HepG2 (cell line): ENCODE measurements around the gene TMEM132D. TPM values are rescaled to one million over a fixed set of nuclear protein-coding genes. Genes with fewer than 3 reads are reported as not detected.

Experiments used
- ATAC-seq: fragments of 200-7000 bp; cut with Tn5 transposase; 3 replicates; pipeline ENCODE4 v1.9.1; 2020; ENCODE audit warnings: mild to moderate bottlenecking, moderate library complexity
- BruUV-seq: library from RNA; stranded (reverse); fragments of 400-500 nt; replicated peaks from 2 replicates; lab custom pipeline; 2021; lab: Mats Ljungman, UMichigan
- CTCF ChIA-PET: fragments of 300-600 bp; formaldehyde crosslinking; extraction: SDS; loops from one replicate; lab custom pipeline; 2021; ENCODE audit warnings: low total read pairs, inconsistent platforms, low intra/inter-chr PET ratio; lab: Yijun Ruan, JAX
- POLR2A ChIA-PET: fragments of 350-600 bp; sonication (Branson Sonifier 250); formaldehyde crosslinking; loops from one replicate; lab custom pipeline; 2020; ENCODE audit warnings: antibody characterized with exemption, inconsistent platforms; lab: Yijun Ruan, JAX
- DNase-seq: peaks from one replicate; pipeline ENCODE4 v3.0.0-alpha.2; 2015; ENCODE audit warnings: low spot score
- FAIRE-seq: peaks from 3 replicates; lab custom pipeline; 2011; peaks lifted over from hg19 to GRCh38; lab: Jason Lieb, UNC
- H2AFZ ChIP-seq: one replicate; pipeline ENCODE4 v1.6.1; 2011; ENCODE audit warnings: low read length, inconsistent platforms
- H3K27ac ChIP-seq: fragments of 300-600 bp; 3 replicates; pipeline ENCODE4 v1.8.0; 2011; ENCODE audit warnings: mixed run types, mild to moderate bottlenecking, mixed read lengths, low read length, inconsistent platforms; ENCODE audit not compliant: insufficient read depth; ENCODE audit errors: extremely low read length
- H3K27me3 ChIP-seq, 2 experiments: fragments of 200-600 bp in 1 of 2; 2 replicates in 1 of 2; 3 replicates in 1 of 2; pipeline versions ENCODE4 v1.6.0 to v1.8.0; 2011; ENCODE audit warnings: low read length in 2 of 2, mild to moderate bottlenecking in 2 of 2, moderate library complexity in 2 of 2, inconsistent platforms in 1 of 2; ENCODE audit not compliant: insufficient read depth in 2 of 2, control insufficient read depth in 1 of 2
- H3K36me3 ChIP-seq, 2 experiments: fragments of 200-600 bp in 1 of 2; replicated peaks in 1 of 2; 2 replicates in 1 of 2; 3 replicates in 1 of 2; pipeline versions ENCODE4 v1.5.1 to v1.8.0; 2011; ENCODE audit warnings: low read length in 2 of 2, inconsistent platforms in 1 of 2; ENCODE audit not compliant: insufficient read depth in 2 of 2, control insufficient read depth in 1 of 2
- H3K4me1 ChIP-seq: 2 replicates; pipeline ENCODE4 v1.5.1; 2012; ENCODE audit warnings: low read length, inconsistent platforms; ENCODE audit not compliant: insufficient read depth
- H3K4me2 ChIP-seq: 2 replicates; pipeline ENCODE4 v1.6.0; 2011; ENCODE audit warnings: low read depth, low read length, inconsistent platforms
- H3K4me3 ChIP-seq, 3 experiments: fragments of 200-600 bp in 1 of 3; sonication (generic), shearing (Covaris generic) in 1 of 3; replicated peaks in 1 of 3; 2 replicates each; pipeline ENCODE4 v1.5.1; 2011 to 2016; ENCODE audit warnings: low read length in 3 of 3, inconsistent platforms in 2 of 3, low read depth in 2 of 3, mild to moderate bottlenecking in 2 of 3, control low read depth in 1 of 3, mixed read lengths in 1 of 3; ENCODE audit not compliant: insufficient read depth in 1 of 3
- H3K79me2 ChIP-seq: one replicate; pipeline ENCODE4 v1.6.1; 2011; ENCODE audit warnings: low read length, inconsistent platforms; ENCODE audit not compliant: insufficient read depth
- H3K9ac ChIP-seq: 2 replicates; pipeline ENCODE4 v1.6.0; 2011; ENCODE audit warnings: mild to moderate bottlenecking, low read depth, low read length, inconsistent platforms; ENCODE audit not compliant: insufficient read depth
- H3K9me3 ChIP-seq: 2 replicates; pipeline ENCODE4 v1.5.1; 2012; ENCODE audit warnings: mild to moderate bottlenecking, low read length
- H4K20me1 ChIP-seq: 2 replicates; pipeline ENCODE4 v1.6.0; 2011; ENCODE audit warnings: inconsistent platforms, mild to moderate bottlenecking, low read length, moderate library complexity; ENCODE audit not compliant: insufficient read depth
- ATF7 ChIP-seq, 2 experiments: fragments of 450-650 bp in 1 of 2; sonication (generic) in 1 of 2; formaldehyde crosslinking in 1 of 2; IDR thresholded peaks; 2 replicates each; pipeline versions ENCODE4 v1.4.0 to v1.6.1; 2016 to 2020; ENCODE audit warnings: antibody characterized with exemption in 1 of 2, mild to moderate bottlenecking in 1 of 2, missing genetic modification reagents in 1 of 2
- BHLHE40 ChIP-seq: IDR thresholded peaks from 2 replicates; pipeline ENCODE4 v1.6.1; 2011; ENCODE audit warnings: low read length, improper control_type of control experiment
- FOSL1 ChIP-seq: sonication (generic); formaldehyde crosslinking; IDR thresholded peaks from 2 replicates; pipeline ENCODE4 v1.9.0; 2021; ENCODE audit warnings: missing genetic modification reagents, borderline replicate concordance
- FOXO1 ChIP-seq: sonication (generic); formaldehyde crosslinking; IDR thresholded peaks from 2 replicates; pipeline ENCODE4 v1.4.0; 2020; ENCODE audit warnings: missing genetic modification reagents
- HCFC1 ChIP-seq: fragments of 150-350 bp; IDR thresholded peaks from 2 replicates; pipeline ENCODE4 v1.6.1; 2014; ENCODE audit warnings: low read depth, low read length
- NFE2L2 ChIP-seq: fragments of 150-350 bp; IDR thresholded peaks from 2 replicates; pipeline ENCODE4 v1.6.1; 2014; ENCODE audit warnings: low read length
- SRSF4 ChIP-seq: fragments of 200-400 bp; formaldehyde crosslinking; IDR thresholded peaks from one replicate; pipeline ENCODE4 v1.6.1; 2018; ENCODE audit warnings: mild to moderate bottlenecking, low read depth, low read length, moderate library complexity; ENCODE audit not compliant: poor library complexity, severe bottlenecking
- THAP11 ChIP-seq: IDR thresholded peaks from 2 replicates; pipeline ENCODE4 v1.6.1; 2016; ENCODE audit warnings: missing biosample characterization, missing genetic modification reagents
- THYN1 ChIP-seq: sonication (generic); formaldehyde crosslinking; IDR thresholded peaks from 2 replicates; pipeline ENCODE4 v1.8.1; 2023; ENCODE audit warnings: low read depth, mild to moderate bottlenecking, moderate library complexity, missing genetic modification reagents, borderline replicate concordance
- ZFP36L1 ChIP-seq: sonication (generic); formaldehyde crosslinking; IDR thresholded peaks from 2 replicates; pipeline ENCODE4 v1.8.0; 2022; ENCODE audit warnings: mild to moderate bottlenecking, missing genetic modification reagents, moderate library complexity
- ZNF207 ChIP-seq: fragments of 450-650 bp; IDR thresholded peaks from 2 replicates; pipeline ENCODE4 v1.6.1; 2016; ENCODE audit warnings: antibody characterized with exemption, borderline replicate concordance
- ZNF24 ChIP-seq: fragments of 450-650 bp; IDR thresholded peaks from 2 replicates; pipeline ENCODE4 v1.6.1; 2017; ENCODE audit warnings: antibody characterized with exemption, mild to moderate bottlenecking
- ZNF451 ChIP-seq: sonication (generic); formaldehyde crosslinking; IDR thresholded peaks from 2 replicates; pipeline ENCODE4 v1.5.0; 2020; ENCODE audit warnings: mild to moderate bottlenecking, missing genetic modification reagents
- ZNF567 ChIP-seq: sonication (generic); formaldehyde crosslinking; IDR thresholded peaks from 2 replicates; pipeline ENCODE4 v1.8.1; 2023; ENCODE audit warnings: mild to moderate bottlenecking, missing genetic modification reagents, borderline replicate concordance
- WGBS: methylation state at CpG from one replicate; pipeline ENCODE4 v1.1.6; 2017; ENCODE audit warnings: low lambda C conversion rate; 5-methylcytosine and 5-hydroxymethylcytosine counted together
- in situ Hi-C: cut with HindIII; loops from 2 replicates; pipeline ENCODE4 v1.10.0; 2017; ENCODE audit warnings: low pct_unique_long_range_greater_than_20kb; ENCODE audit not compliant: extremely low pct_ligation_motif_present
- intact Hi-C: fragments of 100-400 bp; cut with micrococcal nuclease; formaldehyde crosslinking; loops from one replicate; pipeline ENCODE4 v1.10.0; 2022; ENCODE audit not compliant: unreplicated experiment
- polyA plus RNA-seq, 8 experiments: library from polyadenylated mRNA; depleted of rRNA in 3 of 8; stranded (reverse) in 7 of 8; unstranded in 1 of 8; fragments of >200 nt; fragmentation: Illumina TruSeq in 4 of 8; extraction: Trizol in 4 of 8; gene quantifications; 2 replicates each; pipeline versions ENCODE4 v1.2.1 to v1.2.3, GENCODE V29; 2011 to 2016; ENCODE audit warnings: low read depth in 4 of 8, missing spikeins in 1 of 8, mixed read lengths in 1 of 8; ENCODE audit not compliant: insufficient read depth in 1 of 8
- total RNA-seq, 5 experiments: library from RNA; depleted of rRNA; stranded (reverse); fragments of >200 nt; fragmentation: Illumina TruSeq; extraction: Trizol; gene quantifications; 2 replicates each; pipeline ENCODE4 v1.2.3, GENCODE V29; 2016; ENCODE audit warnings: low read depth in 1 of 5
- TF ChIP-seq, protein P1 (sequence below): sonication (generic); formaldehyde crosslinking; IDR thresholded peaks from 2 replicates; pipeline ENCODE4 v1.4.0; 2020; ENCODE audit warnings: missing genetic modification reagents, borderline replicate concordance
- TF ChIP-seq, protein P2 (sequence below): sonication (generic); formaldehyde crosslinking; IDR thresholded peaks from 2 replicates; pipeline ENCODE4 v1.4.0; 2020; ENCODE audit warnings: missing genetic modification reagents
- TF ChIP-seq, protein P3 (sequence below): sonication (generic); formaldehyde crosslinking; IDR thresholded peaks from 2 replicates; pipeline ENCODE4 v1.8.1; 2023; ENCODE audit warnings: mild to moderate bottlenecking, inconsistent platforms, moderate library complexity, missing genetic modification reagents, borderline replicate concordance

TMEM132D gene
- total and polyA plus RNA-seq, 2 of the 13 experiments (the other 11 are each of a cell fraction or from before 2014, with no cell fraction given) = not detected

DNA sequence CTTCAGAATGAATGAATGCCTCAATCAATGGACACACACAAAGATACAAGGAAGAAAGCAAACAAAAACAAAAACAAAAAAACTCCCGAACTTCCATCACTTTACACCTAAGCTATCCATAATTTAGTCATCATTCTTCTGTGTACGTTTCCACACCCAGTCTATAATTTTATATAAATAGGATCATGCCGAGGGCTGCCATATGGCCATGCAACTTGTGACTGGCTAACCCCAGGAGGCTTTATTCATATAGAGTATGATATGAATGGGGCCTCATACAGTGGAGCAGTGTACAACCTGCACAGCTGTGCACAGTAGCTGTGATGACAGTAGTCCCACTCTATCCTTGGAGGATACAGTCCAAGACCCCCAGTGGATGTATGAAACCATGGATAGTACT is 365.7 kb downstream of the TMEM132D start:
- Histone ChIP-seq H3K4me1 (no peaks in the 10 kb centered on the region), H3K9ac (no peak overlapping the region), H3K79me2 (no peaks in the 10 kb centered on the region), H3K4me2 (no peak overlapping the region), H3K9me3 (no peaks in the 10 kb centered on the region), H3K36me3 (no peaks in the 10 kb centered on the region), H3K4me3 (no peak overlapping the region), H4K20me1 (no peaks in the 10 kb centered on the region), H3K27ac (no peak overlapping the region), H3K27me3 (no peaks in the 10 kb centered on the region), H2AFZ (no peak overlapping the region)
- DNase-seq = no peak
- FAIRE-seq = no peak
- ChIA-PET CTCF (no interaction called here), POLR2A (no interaction called here)
- intact Hi-C loops = no loop called here
- no peak for ATAC-seq
- no TSS peak for BruUV-seq
- TF ChIP-seq FOXO1 (no peak), NFE2L2 (no peak), SRSF4 (no peak), THAP11 (CRISPR knock-in tag) (no peak), BHLHE40 (no peak), ATF7 (IDR thresholded peaks at IDR 0.05) (no peak), ATF7 (CRISPR knock-in tag; IDR thresholded peaks at IDR 0.05) (no peak), ZNF451 (CRISPR knock-in tag) (no peak), THYN1 (no peak), ZFP36L1 (CRISPR knock-in tag) (no peak), HCFC1 (no peak), ZNF207 (no peak), ZNF24 (no peak), ZNF567 (no peak), FOSL1 (no peak)
- TF ChIP-seq, protein P1, sequence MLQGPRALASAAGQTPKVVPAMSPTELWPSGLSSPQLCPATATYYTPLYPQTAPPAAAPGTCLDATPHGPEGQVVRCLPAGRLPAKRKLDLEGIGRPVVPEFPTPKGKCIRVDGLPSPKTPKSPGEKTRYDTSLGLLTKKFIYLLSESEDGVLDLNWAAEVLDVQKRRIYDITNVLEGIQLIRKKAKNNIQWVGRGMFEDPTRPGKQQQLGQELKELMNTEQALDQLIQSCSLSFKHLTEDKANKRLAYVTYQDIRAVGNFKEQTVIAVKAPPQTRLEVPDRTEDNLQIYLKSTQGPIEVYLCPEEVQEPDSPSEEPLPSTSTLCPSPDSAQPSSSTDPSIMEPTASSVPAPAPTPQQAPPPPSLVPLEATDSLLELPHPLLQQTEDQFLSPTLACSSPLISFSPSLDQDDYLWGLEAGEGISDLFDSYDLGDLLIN = no peak
- TF ChIP-seq, protein P2, sequence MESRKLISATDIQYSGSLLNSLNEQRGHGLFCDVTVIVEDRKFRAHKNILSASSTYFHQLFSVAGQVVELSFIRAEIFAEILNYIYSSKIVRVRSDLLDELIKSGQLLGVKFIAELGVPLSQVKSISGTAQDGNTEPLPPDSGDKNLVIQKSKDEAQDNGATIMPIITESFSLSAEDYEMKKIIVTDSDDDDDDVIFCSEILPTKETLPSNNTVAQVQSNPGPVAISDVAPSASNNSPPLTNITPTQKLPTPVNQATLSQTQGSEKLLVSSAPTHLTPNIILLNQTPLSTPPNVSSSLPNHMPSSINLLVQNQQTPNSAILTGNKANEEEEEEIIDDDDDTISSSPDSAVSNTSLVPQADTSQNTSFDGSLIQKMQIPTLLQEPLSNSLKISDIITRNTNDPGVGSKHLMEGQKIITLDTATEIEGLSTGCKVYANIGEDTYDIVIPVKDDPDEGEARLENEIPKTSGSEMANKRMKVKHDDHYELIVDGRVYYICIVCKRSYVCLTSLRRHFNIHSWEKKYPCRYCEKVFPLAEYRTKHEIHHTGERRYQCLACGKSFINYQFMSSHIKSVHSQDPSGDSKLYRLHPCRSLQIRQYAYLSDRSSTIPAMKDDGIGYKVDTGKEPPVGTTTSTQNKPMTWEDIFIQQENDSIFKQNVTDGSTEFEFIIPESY (CRISPR knock-in tag) = no peak
- TF ChIP-seq, protein P3, sequence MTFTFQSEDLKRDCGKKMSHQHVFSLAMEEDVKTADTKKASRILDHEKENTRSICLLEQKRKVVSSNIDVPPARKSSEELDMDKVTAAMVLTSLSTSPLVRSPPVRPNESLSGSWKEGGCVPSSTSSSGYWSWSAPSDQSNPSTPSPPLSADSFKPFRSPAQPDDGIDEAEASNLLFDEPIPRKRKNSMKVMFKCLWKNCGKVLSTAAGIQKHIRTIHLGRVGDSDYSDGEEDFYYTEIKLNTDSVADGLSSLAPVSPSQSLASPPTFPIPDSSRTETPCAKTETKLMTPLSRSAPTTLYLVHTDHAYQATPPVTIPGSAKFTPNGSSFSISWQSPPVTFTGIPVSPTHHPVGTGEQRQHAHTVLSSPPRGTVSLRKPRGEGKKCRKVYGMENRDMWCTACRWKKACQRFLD (CRISPR knock-in tag) = no peak
- 0% methylated on average over 3 of the region's 3 CpGs for WGBS
- in situ Hi-C loops = no loop called here
